Stimulated activated naive CD8-positive, alpha-beta T cell treated with anti-CD3 and anti-CD28 coated beads, Interleukin-15, Interleukin-2, amounts not matched to agents 100 ng/mL and 50 ng/mL, for 24 hours (primary cell): Measurements from ENCODE around the gene TMEM161B.

Source experiments
- H3K27ac Mint-ChIP-seq: one replicate; pipeline ENCODE4 v1.8.0; 2021; ENCODE audit warnings: mild to moderate bottlenecking, mixed read lengths
- H3K27me3 Mint-ChIP-seq: one replicate; pipeline ENCODE4 v1.8.0; 2021; ENCODE audit warnings: mixed read lengths
- H3K36me3 Mint-ChIP-seq: one replicate; pipeline ENCODE4 v1.8.0; 2021; ENCODE audit warnings: low read depth, mixed read lengths
- H3K4me1 Mint-ChIP-seq: one replicate; pipeline ENCODE4 v1.8.0; 2021; ENCODE audit warnings: low read depth, mixed read lengths
- H3K4me3 Mint-ChIP-seq: one replicate; pipeline ENCODE4 v1.8.0; 2021; ENCODE audit warnings: mild to moderate bottlenecking, mixed read lengths
- H3K9me3 Mint-ChIP-seq: one replicate; pipeline ENCODE4 v1.8.0; 2021; ENCODE audit warnings: mixed read lengths

The TMEM161B gene

DNA sequence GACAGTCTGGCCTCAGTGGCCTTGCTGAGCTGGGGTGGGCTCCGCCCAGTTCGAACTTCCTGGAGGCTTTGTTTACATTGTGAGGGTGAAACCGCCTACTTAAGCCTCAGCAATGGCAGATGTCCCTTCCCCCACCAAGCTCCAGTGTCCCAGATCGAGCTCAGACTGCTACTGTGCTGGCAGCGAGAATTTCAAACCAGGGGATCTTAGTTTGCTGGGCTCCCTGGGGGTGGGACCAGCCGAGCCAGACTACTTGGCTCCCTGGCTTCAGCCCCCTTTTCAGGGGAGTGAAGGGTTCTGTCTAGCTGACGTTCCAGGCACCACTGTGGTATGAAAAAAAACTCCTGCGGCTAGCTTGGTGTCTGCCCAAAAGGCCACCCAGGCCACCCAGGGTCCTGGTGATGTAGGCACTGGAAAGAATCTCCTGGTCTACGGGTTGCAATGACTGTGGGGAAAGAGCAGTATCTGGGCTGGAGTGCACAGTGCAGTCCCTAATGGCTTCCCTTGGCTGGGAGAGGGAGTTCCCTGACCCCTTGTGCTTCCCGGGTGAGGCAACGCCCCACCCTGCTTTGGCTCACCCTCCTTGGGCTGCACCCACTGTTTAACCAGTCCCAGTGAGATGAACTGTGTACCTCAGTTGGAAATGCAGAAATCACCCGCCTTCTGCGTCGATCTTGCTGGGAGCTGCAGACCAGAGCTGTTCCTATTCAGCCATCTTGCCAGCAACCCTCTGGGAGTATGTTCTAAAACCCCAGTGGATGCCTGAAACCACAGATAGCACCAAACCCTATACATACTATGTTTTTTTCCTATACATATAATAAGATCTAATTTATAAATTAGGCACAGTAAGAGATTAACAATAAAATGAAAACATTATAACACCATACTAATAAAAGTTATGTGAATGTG lies 95.5 kb downstream of the TMEM161B start:
- peaks cover 25% of the 10 kb centered on the region for H3K9me3 Mint-ChIP-seq
- H3K27me3 Mint-ChIP-seq = peaks cover 44% of the 10 kb centered on the region
- H3K4me3 Mint-ChIP-seq = no peak overlapping the region

DNA sequence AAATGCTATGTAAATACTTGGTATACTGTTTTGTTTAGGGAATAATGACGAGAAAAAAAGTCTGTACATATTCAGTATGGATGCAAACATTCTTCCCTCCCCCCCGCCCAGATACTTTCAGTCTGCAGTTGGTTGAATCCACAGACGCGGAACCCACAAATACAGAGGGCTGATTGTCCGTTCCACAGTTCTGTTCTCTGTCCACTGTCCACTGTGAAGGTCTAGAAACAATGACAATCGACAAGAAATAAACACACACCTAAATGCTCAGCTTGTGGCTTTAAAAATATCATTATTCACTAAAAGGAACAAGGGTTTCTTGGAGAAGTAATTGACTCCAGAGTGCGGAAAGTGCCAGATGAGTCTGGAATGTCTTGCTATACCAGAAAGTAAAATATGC lies 109.1 kb downstream of the TMEM161B start:
- H3K36me3 Mint-ChIP-seq = no peaks in the 10 kb centered on the region
- peaks cover 45% of the 10 kb centered on the region for H3K27me3 Mint-ChIP-seq
- no peak overlapping the region for H3K27ac Mint-ChIP-seq
- no peak overlapping the region for H3K4me3 Mint-ChIP-seq
- H3K4me1 Mint-ChIP-seq = no peaks in the 10 kb centered on the region
- peaks cover 3% of the 10 kb centered on the region for H3K9me3 Mint-ChIP-seq

More for the DNA sequence above, 95.5 kb downstream of the TMEM161B start:
- peaks cover 5% of the 10 kb centered on the region for H3K36me3 Mint-ChIP-seq
- H3K27ac Mint-ChIP-seq = no peak overlapping the region
- no peaks in the 10 kb centered on the region for H3K4me1 Mint-ChIP-seq

DNA sequence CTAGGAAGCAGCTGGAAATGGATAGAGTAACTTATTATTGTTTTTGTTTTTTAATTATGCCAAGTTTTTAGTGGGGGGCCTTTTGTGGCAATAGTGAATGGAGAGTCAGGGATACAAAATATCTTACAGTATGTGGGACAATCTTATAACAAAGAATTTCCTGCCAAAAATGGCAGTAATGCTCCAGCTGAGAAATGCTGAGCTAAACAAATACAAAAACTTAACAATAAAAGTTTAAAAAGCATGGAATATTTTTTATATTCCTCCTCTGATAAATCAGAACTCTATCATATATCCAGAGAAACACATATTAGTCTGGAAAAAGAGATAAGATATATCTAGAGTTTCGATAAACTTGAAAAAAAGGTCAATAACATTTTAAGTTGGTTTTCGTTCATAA lies 110.6 kb downstream of the TMEM161B start:
- Mint-ChIP-seq H3K4me3 (no peak overlapping the region), H3K9me3 (peaks cover 7% of the 10 kb centered on the region), H3K4me1 (no peaks in the 10 kb centered on the region), H3K27ac (no peak overlapping the region), H3K27me3 (peaks cover 56% of the 10 kb centered on the region), H3K36me3 (no peaks in the 10 kb centered on the region)

DNA sequence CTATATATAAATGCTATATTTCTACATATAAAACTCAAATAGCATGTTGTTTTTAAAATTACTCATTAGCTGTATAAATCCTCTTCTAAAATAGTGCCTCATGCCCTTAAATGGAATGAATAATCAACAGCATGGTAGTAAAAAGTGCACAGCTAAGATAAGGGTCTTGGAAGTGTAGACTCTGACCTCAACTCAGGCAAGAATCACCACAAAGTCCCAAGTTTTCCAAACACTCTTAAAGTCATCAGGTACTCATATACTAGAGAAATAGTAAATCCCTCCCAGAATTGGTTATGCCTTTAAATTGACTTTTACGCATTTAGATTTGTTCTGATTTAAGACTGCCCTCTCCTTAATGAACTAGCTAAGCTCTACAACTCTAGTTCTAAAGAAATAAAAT lies 113.8 kb downstream of the TMEM161B start:
- Mint-ChIP-seq H3K27ac (no peak overlapping the region), H3K4me3 (no peak overlapping the region), H3K9me3 (peaks cover 11% of the 10 kb centered on the region), H3K36me3 (no peaks in the 10 kb centered on the region), H3K27me3 (peaks cover 64% of the 10 kb centered on the region), H3K4me1 (no peaks in the 10 kb centered on the region)

DNA sequence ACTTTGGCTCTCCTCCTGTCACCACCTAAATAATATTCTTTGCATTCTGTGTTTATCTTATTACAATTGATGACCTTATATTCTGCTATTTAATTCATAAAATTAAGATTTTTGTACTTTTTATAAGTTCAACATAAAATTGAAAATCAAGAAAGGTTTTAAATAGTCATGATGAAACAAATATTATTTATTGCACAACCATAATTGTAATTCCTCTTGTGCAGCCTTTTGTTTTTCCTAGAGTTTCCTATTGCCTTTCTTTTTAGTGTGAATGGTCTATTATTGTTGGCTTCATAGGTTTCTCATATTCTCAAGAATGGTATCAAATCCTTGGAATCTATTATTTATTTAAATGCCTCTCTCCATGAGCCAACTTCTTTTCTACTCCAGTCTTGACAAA lies 117.9 kb downstream of the TMEM161B start:
- no peak overlapping the region for H3K27ac Mint-ChIP-seq
- H3K4me1 Mint-ChIP-seq = no peaks in the 10 kb centered on the region
- no peak overlapping the region for H3K4me3 Mint-ChIP-seq
- H3K9me3 Mint-ChIP-seq = peaks cover 11% of the 10 kb centered on the region
- H3K36me3 Mint-ChIP-seq = no peaks in the 10 kb centered on the region
- H3K27me3 Mint-ChIP-seq = peaks cover 65% of the 10 kb centered on the region

DNA sequence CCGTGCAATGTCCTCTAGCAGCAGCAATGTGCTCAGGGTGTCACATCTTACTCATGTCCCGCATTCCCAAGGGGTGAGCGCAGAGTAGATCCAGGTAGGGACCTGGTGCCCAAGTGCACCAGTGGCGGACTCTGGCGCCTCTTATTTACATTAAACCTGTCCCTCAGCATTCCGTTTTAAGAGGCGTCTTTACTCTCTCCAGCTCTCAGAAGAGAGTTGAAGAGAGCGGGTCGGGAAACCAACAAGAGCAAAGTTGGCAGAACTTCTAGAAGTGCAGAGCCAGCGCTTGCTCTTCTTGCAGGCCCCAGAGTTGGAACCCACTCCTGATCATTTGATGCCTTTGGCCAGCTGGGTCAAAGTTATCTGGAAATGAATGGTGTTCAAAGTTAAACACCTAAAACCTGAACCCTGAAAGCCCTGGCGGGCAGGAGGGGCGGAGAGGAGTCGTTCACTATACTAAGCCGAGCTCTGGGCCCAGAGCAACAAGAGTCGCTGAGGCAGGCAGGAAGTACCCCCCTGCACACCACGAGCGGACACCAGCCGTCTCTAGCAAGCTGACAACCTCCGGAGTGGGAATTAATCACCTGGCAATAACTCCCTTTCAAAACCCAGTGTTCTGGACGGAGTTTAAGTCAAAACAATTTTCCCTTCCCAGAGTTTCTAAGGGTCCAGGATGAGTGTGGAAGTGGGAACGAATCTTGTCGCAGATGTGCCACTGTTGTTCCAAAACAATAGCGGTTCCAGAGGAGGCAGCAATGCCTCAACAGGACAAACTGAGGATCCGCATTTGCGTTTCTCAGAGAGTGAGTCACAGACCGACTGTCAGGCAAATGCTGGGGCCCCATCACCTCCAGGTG lies 122.8 kb downstream of the TMEM161B start:
- Mint-ChIP-seq H3K9me3 (peaks cover under 1% of the 10 kb centered on the region), H3K4me1 (peaks cover 5% of the 10 kb centered on the region), H3K4me3 (peak overlapping the region; percentile 62), H3K36me3 (no peaks in the 10 kb centered on the region), H3K27me3 (peaks cover 30% of the 10 kb centered on the region), H3K27ac (no peak overlapping the region)

DNA sequence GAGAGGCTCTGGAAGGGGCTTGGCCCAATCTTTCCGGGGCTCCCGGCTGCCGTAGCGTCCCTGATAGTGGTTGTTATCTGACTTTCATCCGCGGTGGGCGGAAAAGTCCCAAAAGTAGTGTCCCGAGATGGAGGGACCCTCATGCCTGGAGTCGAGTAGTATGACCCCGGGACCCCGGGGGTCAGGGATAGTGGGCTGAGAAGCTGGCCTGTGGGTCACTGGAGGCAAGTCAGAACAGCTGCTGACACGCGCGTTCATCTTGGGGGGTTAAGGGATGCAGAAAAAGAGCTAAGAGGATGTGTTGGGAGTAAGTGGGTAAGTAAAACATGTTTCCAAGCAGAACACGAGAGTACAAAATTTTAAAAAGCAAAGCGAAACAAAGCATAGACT lies 123.4 kb downstream of the TMEM161B start:
- peaks cover 5% of the 10 kb centered on the region for H3K4me1 Mint-ChIP-seq
- no peaks in the 10 kb centered on the region for H3K9me3 Mint-ChIP-seq
- H3K36me3 Mint-ChIP-seq = no peaks in the 10 kb centered on the region
- H3K4me3 Mint-ChIP-seq = peak overlapping the region; percentile 62
- H3K27me3 Mint-ChIP-seq = peaks cover 30% of the 10 kb centered on the region
- no peak overlapping the region for H3K27ac Mint-ChIP-seq
